Stimulated activated CD8-positive, alpha-beta memory T cell treated with anti-CD3 and anti-CD28 coated beads, Interleukin-7, amount 100 ng/mL, for 48 hours (primary cell): ENCODE results near the gene HS6ST1.
A peak's percentile ranks its signal among the peaks of the same experiment; 100 is the strongest.

Experiments used
- DNase-seq, 2 donors: peaks; one replicate each; pipeline ENCODE4 v3.0.0-alpha.2; 2020; ENCODE audit warnings: low read depth in 1 of 2; ENCODE audit errors: extremely low read depth in 1 of 2

HS6ST1 gene

DNA sequence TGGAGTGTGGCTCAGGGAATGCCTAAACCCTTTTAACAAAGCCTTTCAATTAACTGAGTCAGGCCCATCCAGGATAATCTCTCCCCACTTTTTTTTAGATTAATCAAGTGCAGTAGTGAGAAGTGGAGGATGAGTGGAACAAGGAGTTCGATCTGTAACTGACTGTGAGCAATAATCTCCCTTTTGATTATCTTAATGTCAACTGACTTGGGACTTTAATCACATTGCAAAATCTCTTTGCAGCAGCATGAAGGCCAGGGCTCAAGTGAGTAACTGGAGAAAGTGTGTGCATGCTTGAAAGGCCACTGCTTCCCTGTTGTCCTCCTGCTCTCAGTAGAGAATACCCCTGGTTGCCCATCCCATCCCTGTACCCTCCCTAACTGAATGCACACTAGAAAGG, 32.1 kb upstream of the HS6ST1 start:
- no peak for DNase-seq

DNA sequence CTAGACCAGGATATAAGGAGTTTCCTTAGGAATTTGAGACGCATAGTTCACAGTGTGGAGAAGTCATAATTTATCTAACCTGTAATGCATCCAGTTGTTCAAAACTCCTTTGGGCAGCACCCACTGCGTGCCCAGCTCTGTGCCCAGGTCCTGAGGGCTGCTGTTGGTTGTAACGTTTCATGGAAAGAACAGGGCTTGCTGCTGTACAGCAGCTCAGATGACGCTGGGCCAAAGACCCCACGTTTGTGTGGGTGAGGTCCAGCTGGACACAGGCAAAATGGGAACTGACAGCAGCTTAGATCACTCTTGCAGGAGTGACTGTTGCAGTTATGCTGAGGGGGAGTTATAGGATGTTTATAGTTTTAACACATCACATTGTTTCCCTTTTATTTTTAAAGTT, 30.0 kb upstream of the HS6ST1 start:
- DNase-seq, result no peak

DNA sequence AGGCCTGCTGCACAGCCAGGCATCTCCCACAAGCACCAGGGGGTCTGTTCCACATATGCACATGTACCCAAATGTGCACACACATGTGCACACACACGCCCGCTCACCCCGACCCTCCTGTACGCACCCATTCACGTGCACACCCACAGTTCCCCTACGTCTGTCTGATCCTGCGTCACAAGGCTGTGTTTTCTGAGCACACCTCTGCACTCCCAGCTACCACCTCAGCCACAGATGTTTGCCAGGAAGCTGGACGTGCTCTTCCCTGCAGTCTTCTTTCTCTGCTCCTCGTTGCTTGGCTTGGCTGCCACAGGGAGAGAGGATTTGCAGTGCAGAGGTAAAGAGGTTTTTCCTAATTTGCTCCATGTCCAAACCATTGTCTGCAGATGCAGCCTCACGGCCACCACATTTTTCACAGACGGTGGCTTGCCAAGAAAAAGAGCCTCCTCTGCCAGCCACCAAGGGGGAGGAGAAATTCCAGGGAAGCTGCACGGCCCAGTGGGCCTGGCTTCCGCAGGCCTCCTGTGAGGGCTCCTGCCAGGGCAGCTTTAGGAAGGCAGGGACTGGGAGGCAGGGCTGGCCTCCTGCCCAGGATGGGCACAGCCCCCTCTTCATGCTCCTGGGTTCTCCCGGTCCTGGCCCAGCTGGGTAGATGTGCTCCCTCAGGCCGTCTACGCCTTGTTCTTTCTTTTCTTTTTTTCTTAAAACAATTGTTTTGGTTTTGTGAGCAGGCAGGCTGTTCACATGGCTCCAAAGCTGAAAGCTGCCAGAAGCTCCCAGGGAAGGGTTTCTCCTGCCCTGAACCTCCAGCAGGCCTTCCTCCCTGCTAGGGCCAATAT, 29.3 kb upstream of the HS6ST1 start:
- no peak for DNase-seq

DNA sequence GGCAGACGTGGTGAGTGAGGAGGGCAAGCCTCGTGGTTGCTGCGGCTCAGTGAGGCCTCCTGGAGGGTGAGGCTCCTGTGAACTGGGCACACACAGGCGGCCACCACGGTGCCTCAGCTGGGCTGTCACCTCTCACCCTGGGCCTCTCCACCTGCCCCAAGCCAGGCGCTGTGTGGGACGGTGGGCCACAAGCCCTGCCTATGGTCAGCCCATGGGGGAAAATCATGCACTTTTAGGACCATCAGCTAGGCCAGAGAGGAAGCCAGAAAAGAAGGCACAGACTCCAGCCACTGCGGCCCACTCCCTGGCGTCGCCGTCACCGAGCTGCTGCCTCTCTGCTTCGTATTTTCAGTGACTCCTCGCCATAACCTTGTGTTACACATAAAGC, 28.5 kb upstream of the HS6ST1 start:
- DNase-seq, result no peak

DNA sequence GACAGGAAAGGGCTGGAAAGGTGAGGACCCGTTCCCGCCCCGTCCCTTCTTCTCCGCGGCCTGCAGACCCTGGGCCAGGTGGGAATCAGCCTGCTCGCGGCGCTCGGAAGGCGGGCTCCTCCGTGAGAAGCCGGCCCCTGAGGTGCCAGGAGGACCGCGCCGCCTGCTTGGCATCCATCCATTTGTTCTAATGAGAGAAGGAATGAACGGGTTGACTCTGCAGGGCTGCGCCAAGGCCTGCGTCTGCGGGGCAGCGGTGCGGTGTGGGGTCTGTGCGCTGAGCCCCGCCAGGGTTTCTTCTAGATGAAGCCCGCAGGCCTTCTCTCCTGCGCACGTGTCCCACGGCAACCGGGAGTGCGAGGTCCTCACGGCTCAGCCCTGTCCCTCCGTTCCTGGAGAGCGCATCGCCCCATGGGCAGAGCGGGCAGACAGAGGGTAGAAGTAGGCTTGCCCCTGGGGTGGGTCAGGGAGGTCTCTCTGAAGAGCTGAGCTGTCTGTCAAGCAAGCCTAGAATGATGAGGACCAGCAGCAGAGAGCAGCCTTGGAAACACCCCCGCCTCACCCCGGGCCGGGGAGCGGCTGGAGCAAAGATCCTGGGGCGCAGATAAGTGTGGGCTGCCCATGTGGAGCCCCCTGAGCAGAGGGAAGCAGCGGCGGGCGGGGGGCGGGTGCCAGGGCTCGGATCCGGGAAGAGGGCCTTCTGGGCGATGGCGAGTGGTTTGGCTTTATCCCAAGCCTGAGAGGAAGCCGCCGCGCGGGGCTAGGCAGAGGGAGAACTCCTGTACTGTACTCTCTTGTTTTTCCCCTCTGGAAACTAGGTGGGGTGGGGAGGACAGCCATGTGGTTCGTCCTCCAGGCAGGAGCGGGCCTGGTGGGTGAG, 27.9 kb upstream of the HS6ST1 start:
- no peak for DNase-seq

DNA sequence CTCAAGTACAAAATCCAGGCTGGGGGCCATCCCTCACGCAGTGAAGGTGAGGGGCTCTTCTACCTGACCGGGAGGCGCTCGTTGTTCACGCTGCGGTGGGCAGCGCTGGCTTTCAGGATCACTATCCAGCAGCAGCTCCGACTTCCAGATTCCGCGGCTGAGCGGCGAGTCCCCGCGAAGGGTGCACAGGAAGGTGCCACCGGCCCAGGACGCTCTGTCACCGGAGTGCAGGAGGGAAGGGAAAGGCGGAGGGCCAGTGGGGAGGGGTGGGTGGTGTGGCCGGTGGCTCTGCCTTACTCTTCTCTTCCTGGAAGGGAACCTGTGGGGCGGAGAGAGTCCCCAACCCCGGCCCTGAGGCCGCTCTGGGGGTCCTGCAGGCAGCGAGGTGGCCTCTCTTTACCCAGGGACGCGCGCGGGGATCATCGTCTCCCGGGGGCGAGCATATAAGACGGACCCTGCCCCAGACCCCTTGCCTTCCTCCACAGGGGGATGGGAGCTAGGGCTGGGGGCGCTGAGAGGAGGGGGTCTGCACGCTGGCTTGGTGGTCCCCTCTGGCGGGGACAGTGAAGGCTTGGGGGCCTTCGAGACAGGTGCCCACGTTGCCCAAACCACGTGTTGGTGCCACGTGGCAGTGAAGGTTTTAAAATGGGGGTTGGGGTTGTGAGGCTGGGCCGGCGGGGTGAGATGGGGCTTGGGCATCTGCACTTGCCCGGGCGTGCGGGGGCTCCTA, 26.9 kb upstream of the HS6ST1 start:
- DNase-seq, result no peak

DNA sequence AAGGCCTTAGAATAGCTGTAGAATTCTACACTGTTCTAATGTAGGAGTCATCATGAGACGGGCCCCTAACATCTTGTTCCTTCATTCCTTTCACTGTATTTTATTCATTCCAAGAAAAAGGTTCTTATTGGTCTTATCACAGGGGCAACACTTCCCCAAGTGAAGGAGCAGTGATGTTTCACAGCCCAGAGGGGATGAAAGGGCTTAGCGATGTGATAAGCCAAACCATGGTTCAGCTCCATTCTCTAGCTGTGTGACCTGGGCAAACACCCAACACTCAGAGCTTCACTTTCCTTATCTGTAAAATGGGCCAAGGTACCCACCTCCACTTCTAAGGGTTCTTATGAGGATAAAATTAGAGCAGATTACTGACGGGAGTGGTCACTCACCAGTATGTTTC, 25.4 kb upstream of the HS6ST1 start:
- no peak for DNase-seq

DNA sequence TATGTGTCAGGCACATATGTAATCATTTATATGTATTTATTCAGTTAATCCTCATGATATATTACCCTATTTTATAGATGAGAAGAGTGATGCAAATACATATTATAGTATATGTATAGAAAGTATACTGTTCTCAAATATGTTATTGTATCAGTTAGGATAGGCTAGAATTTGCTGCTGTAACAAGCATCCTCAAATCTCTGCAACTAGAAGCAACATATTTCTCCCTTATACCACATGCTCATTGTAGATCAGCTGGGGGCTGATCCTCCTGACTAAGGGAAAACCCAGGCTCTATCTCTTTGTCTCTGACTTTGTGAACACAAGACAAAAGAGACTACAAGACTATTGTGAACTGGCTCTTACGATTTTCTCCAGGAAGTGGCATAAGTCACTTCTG, 24.8 kb upstream of the HS6ST1 start:
- DNase-seq, result no peak

DNA sequence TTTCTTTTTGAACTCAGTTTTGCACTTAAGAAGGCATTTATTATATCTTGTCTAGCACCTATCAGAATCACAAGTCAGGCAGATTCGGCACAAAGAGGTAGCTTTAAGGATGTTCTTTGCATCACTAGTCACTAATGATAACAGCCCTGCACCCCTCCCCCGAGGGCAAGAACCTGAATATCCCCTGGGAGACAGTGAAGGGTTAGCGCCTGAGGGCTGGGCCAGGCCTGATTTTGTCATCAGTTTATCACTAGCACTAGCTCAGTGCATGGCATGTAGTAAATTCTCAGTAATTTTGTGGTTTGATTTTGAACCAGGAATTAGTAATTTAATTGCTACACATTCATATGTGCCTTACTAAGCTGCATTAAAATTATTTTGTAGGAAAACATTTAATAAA, 23.9 kb upstream of the HS6ST1 start:
- no peak for DNase-seq

DNA sequence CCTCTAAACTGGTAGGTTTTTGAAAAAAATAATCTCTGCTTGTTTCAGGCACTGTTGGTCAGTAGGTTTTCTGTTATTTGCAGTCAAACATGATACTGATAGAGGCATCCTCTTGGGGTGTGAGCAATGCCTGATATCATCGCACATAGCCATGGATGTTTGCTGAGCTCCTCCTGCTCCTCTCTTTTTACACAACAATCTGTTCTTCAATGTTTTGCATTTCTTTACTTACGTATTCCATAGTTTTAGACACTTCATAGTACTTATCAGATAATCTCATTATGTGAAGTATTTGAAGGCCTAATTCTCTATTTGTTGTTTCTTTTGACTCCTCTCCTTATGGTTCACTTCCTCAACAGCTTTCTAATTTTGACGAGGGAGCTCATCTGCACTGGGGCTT, 23.0 kb upstream of the HS6ST1 start:
- DNase-seq, result no peak

DNA sequence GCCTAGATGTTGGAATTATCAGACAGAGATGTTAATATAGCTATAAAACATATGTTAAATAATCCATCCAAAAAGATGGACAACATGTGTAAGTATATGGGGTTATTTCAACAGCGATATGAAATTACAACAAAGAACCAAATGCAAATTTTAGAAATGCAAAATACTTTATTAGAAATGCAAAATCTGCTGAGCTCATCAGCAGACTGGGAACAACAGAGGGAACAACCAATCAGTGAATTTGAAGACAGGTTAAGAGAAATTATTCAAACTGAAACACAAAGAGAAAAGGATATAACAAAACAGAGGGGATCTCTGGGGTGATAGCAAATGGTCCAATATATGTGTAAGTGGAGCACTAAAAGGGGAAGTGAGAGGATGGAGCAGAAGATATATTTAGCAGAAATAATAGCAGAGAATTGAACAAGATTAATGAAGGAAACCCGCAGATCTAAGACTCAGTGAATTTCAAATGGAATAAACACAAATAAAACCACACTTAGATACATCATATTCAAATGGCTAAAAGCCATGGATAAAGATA, 13.5 kb upstream of the HS6ST1 start:
- DNase-seq, result no peak

DNA sequence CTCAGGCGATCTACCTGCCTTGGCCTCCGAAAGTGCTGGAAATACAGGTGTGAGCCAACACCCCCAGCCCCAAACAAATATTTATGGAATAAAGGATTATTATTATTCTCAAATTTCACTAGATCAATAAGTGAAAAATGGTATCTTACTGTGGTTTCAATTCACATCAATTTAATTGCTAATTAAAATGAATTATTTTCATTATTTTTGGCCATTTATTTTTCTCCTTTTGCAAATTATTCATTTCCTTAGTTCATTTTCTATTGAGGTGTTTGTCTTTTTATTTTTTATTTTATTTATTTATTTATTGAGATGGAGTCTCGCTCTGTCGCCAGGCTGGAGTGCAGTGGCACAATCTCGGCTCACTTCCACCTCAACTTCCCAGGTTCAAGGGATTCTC, 11.9 kb upstream of the HS6ST1 start:
- no peak for DNase-seq

DNA sequence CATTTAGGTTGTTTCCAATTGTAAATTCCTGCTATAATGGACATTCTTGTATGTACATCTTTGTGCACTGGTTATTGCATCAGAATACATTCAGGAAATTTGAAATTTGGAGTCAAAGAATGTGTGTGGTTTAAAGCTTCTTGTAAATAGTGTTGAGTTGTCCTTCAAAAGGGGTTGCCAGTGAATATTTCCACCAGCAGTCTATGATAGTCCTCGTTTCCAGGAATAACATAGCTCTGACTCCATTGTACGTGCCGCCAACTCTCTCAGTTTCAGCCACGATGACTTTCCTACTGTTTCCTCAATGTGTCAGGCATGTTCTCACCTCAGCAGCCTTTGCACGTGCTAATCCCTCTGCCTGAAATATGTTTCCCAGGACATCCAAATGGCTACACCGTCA, 10.9 kb upstream of the HS6ST1 start:
- DNase-seq, result peak in 1 of 2 donors; percentile 26

DNA sequence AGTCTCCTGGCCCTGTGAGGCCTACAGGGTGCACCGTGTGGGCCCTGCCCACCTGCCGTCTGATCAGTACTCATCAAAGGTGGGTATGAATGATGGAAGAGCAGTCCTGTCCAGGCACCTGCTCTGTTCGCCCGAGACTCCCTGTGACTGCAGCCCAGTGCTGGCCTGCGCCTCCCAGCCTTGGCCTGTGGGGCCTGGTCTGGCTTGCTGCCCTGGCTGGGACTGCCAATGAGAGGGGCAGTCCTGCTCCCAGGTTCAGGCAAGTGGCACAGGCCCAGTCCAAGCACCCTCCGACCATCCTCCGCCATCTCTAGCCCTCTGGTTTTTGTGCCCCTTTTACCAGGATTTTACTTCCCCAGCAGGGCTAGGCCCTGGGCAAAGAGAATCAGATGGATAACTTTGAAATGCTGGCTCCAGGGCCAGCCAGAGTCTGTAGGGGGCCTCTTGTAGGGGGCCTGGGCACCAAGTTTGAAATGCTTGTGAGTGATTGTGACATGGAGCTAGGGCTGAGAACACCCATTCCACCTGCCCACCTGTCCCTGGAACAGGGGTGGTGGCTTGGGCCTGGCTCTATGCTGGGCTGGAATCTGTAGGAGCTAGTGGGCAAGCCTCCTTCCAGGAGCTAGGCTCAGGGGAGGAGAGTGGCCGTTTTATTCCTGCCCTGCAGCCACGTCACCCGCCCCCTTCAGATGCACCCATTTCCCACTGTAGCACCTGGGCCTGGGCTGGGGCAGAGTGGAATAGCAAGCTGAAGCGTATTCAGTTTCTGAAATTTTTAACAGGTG, 8.7 kb upstream of the HS6ST1 start:
- no peak for DNase-seq

DNA sequence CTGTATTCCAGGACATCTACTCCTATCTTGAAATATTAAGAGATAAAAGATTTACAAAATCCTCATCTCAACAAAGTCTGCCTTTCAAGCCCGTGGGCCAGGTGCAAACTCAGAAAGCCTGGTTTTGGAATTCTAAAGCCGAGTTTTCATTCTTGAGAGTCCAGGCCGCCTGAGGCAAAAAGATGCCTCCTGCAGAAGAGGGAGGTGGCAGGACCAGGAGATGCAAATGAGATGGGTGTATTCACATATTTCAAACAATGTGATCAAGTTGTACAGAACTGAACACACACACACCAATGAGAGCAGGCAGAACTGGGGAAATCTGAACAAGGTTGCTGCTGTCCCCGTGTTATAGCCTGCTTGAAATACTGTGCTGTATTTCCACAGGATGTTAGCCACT, 7.7 kb upstream of the HS6ST1 start:
- DNase-seq, result no peak

DNA sequence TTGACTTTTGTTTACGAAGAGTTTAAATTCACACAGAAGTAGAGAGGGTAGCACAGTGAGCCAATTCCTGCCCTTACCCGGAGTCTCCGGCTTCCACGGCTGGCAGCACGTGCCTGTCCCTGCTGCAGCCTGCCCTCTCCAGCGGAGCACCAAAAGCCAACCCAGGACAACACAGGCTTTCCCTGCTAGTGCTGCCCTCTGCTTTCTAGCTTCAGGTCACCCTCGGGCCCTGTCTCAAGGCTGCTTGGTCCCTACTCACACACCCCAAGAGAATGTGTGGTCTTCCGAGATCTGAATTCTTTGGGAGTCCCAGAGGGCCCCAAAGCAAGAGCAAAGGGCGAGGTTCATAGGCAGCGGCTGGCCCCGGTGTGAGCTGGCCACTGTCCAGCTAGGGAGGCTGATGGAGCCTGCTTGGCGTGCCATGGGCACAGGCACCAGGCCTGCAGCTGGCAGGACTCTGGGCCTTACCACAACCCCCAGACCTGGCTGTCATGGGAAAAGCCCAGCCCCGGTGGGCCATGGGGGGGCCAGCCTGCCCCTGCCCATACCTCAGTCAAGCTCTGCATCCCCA, 7.0 kb upstream of the HS6ST1 start:
- DNase-seq, result no peak

DNA sequence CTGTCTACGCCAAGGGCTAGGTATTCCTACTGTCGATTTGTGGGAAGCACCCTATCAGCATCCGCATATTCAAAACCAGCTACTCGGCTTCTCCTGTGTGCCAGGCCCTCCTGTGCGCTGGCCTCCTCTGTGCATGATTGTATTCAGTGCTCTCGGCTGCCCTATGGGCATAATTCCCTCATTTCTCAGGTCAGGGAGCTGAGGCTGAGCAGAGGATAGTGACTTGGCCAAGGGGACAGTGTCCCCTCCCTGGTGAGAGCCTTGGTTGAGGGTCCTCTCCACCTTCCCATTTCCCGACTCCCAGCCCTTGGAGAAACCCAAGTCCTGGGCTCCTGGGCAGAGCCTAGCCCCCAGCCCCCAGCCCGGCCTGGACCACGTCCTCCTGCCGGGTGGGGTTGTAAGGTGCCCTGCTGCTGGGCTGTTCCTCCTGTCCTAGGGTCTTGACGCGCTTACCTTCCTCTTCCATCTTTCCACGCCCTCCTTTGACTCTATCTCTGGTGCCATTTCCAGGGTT, 6.3 kb upstream of the HS6ST1 start:
- DNase-seq, result no peak

DNA sequence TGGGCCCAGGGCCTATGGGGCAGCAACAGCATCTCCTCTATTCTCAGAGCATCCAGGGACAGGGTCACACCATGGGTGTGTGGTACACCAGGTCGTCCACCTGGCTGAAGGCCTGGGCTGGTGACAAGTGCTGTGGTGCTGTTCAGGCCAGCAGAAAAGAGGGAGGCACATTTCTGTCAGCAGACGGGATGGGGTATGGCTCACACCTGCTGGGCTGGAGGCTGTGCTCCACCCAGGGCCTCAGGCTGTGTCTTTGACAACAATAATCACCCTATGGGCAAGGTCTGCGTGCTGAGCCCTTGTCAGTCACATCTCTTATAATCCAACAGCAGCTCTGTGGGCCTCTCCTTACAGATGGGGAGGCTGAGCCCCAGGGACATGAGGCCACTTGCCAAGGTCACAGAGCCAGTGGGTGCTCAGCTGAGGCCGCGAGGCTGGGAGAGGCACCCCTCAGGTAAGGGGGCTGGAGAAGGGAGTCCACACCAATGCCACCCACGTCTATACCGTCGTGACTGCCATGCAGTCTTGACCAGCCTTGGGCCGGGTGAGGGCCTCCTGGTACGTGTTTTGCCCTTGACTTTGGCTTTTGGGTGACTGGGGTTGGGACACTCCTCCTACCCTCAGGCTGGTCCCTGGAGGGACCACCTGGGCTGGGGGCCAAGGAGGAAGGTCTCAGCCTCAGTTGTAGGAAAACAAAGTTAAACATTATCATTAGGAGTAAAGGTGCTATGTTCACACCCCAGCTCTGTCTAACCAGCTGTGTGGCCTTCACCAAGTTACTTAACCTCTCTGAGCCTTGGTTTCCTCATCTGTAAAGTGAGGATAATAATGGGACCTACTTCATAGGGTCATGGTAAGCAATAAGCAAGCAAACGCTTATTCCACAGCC, 5.6 kb upstream of the HS6ST1 start:
- DNase-seq, result no peak

DNA sequence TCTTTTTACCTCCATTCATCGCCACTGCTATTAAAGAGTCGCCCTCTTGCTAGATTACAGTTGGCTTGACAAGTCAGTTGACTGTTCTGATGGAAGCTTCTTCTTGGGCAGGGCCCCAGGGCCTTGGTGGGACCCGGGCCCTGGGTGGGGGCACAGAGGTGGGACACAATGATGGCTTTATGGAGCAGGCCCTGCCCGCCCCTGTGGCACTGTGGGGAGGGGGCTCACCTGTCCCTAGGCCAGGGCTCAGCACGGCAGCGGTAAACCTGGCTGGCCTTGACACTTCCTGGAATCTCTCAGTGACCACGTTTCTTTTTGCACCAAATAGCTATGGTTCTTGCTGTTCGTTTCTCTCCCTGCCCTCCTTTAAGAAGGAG, 4.9 kb upstream of the HS6ST1 start:
- no peak for DNase-seq
